K562 (cell line): ENCODE results near the gene VWA1. TPM values are rescaled to one million over a fixed set of nuclear protein-coding genes. Genes with fewer than 3 reads are reported as not detected.
A peak's percentile ranks its signal among the peaks of the same experiment; 100 is the strongest.

ENCODE experiments used
- ARNT ChIP-seq, 2 experiments: fragments of 450-650 bp; IDR thresholded peaks; 2 replicates each; pipeline ENCODE4 v1.6.1; 2016; ENCODE audit warnings: mild to moderate bottlenecking in 1 of 2
- CREB1 ChIP-seq, 2 experiments: sonication (generic) in 1 of 2; formaldehyde crosslinking in 1 of 2; IDR thresholded peaks; 2 replicates each; pipeline versions ENCODE4 v1.6.1 to v1.8.0; 2012 to 2022; ENCODE audit warnings: inconsistent platforms in 1 of 2, mild to moderate bottlenecking in 1 of 2, missing genetic modification reagents in 1 of 2, moderate library complexity in 1 of 2
- FOXJ3 ChIP-seq: sonication (generic); formaldehyde crosslinking; IDR thresholded peaks from 2 replicates; pipeline ENCODE4 v1.4.0; 2020; ENCODE audit warnings: mild to moderate bottlenecking, missing genetic modification reagents
- ILK ChIP-seq: fragments of 450-650 bp; IDR thresholded peaks from 2 replicates; pipeline ENCODE4 v1.6.1; 2016; ENCODE audit warnings: missing genetic modification characterization, low read depth, mild to moderate bottlenecking, missing compliant biosample characterization, moderate library complexity, borderline replicate concordance
- JUN ChIP-seq, 2 experiments: sonication (generic) in 1 of 2; formaldehyde crosslinking in 1 of 2; IDR thresholded peaks; 2 replicates each; pipeline versions ENCODE4 v1.6.1 to v1.8.0; 2012 to 2022; ENCODE audit warnings: borderline replicate concordance in 2 of 2, mild to moderate bottlenecking in 2 of 2, improper control_type of control experiment in 1 of 2, low read depth in 1 of 2, low read length in 1 of 2, missing genetic modification reagents in 1 of 2
- MBD2 ChIP-seq: sonication (generic); IDR thresholded peaks from 2 replicates; pipeline ENCODE4 v1.6.1; 2016; ENCODE audit warnings: low read depth, borderline replicate concordance
- MTA3 ChIP-seq: fragments of 450-650 bp; formaldehyde crosslinking; IDR thresholded peaks from 2 replicates; pipeline ENCODE4 v1.6.1; 2017; ENCODE audit warnings: mild to moderate bottlenecking, borderline replicate concordance
- MYBL2 ChIP-seq, 2 experiments: fragments of 450-650 bp in 1 of 2; sonication (generic) in 1 of 2; formaldehyde crosslinking in 1 of 2; IDR thresholded peaks; 2 replicates each; pipeline versions ENCODE4 v1.6.1 to v1.8.1; 2017 to 2022; ENCODE audit warnings: borderline replicate concordance in 1 of 2, inconsistent platforms in 1 of 2, low read depth in 1 of 2, mild to moderate bottlenecking in 1 of 2, missing genetic modification reagents in 1 of 2, moderate library complexity in 1 of 2
- POLR2G ChIP-seq: fragments of 200-400 bp; formaldehyde crosslinking; IDR thresholded peaks from 2 replicates; pipeline ENCODE4 v1.6.1; 2017; ENCODE audit warnings: low read depth, mild to moderate bottlenecking, antibody characterized with exemption, low read length, moderate library complexity
- RBFOX2 ChIP-seq: fragments of 200-400 bp; formaldehyde crosslinking; IDR thresholded peaks from 2 replicates; pipeline ENCODE4 v1.6.1; 2017; ENCODE audit warnings: low read depth, mild to moderate bottlenecking, low read length, moderate library complexity
- SAFB ChIP-seq: fragments of 200-400 bp; formaldehyde crosslinking; IDR thresholded peaks from 2 replicates; pipeline ENCODE4 v1.6.1; 2017; ENCODE audit warnings: low read depth, low read length, borderline replicate concordance
- STAT5A ChIP-seq: IDR thresholded peaks from 2 replicates; pipeline ENCODE4 v1.6.1; 2012; ENCODE audit warnings: low read length, inconsistent platforms, borderline replicate concordance
- ZBTB1 ChIP-seq: sonication (generic); formaldehyde crosslinking; IDR thresholded peaks from 2 replicates; pipeline ENCODE4 v1.8.1; 2023; ENCODE audit warnings: missing genetic modification reagents, low read depth, mild to moderate bottlenecking, borderline replicate concordance
- ZFX ChIP-seq: sonication (generic); formaldehyde crosslinking; IDR thresholded peaks from 2 replicates; pipeline ENCODE4 v1.8.0; 2022; ENCODE audit warnings: mild to moderate bottlenecking, missing genetic modification reagents, moderate library complexity
- ZNF584 ChIP-seq: fragments of 200-800 bp; sonication (Bioruptor generic); IDR thresholded peaks from 2 replicates; pipeline ENCODE4 v1.6.1; 2016; ENCODE audit warnings: low read depth, mild to moderate bottlenecking, missing genetic modification characterization, missing compliant biosample characterization
- polyA plus RNA-seq, 8 experiments: library from polyadenylated mRNA; depleted of rRNA in 4 of 8; stranded (reverse) in 5 of 8; unstranded in 3 of 8; fragments of >200 nt; fragmentation: Nextera tagmentation in 2 of 8; fragmentation: Illumina TruSeq in 1 of 8; extraction: Ambion mirVana in 2 of 8; extraction: Trizol in 1 of 8; gene quantifications; 2 replicates each; pipeline versions ENCODE4 v1.2.1 to v1.2.3, GENCODE V29; 2011 to 2014; ENCODE audit warnings: inconsistent platforms in 1 of 8, missing spikeins in 1 of 8
- total RNA-seq, 7 experiments: library from RNA; depleted of rRNA in 6 of 7; stranded (reverse); fragments of >200 nt in 6 of 7; fragmentation: Illumina TruSeq in 2 of 7; extraction: Trizol in 2 of 7; gene quantifications; 2 replicates each; pipeline versions ENCODE4 v1.2.1 to v1.2.3, GENCODE V29; 2011 to 2021; ENCODE audit warnings: low replicate concordance in 1 of 7
- TF ChIP-seq, protein P1 (sequence below): fragments of 450-650 bp; IDR thresholded peaks from 2 replicates; pipeline ENCODE4 v1.6.1; 2016; ENCODE audit warnings: borderline replicate concordance
- TF ChIP-seq, protein P2 (sequence below): fragments of 200-800 bp; sonication (Bioruptor generic); IDR thresholded peaks from 2 replicates; pipeline ENCODE4 v1.6.1; 2017; ENCODE audit warnings: missing genetic modification characterization, missing compliant biosample characterization
- TF ChIP-seq, protein P3 (sequence below): sonication (generic); formaldehyde crosslinking; IDR thresholded peaks from 2 replicates; pipeline ENCODE4 v1.9.0; 2022; ENCODE audit warnings: mild to moderate bottlenecking, missing genetic modification reagents
- TF ChIP-seq, protein P4 (sequence below), 2 experiments: fragments of 450-650 bp; IDR thresholded peaks; 2 replicates each; pipeline ENCODE4 v1.6.1; 2016

The VWA1 gene
- total and polyA plus RNA-seq, 9 of the 15 experiments (the other 6 are each of a cell fraction or from before 2014, with no cell fraction given) = 0.01 to 6.4 (median 0.85) TPM

DNA sequence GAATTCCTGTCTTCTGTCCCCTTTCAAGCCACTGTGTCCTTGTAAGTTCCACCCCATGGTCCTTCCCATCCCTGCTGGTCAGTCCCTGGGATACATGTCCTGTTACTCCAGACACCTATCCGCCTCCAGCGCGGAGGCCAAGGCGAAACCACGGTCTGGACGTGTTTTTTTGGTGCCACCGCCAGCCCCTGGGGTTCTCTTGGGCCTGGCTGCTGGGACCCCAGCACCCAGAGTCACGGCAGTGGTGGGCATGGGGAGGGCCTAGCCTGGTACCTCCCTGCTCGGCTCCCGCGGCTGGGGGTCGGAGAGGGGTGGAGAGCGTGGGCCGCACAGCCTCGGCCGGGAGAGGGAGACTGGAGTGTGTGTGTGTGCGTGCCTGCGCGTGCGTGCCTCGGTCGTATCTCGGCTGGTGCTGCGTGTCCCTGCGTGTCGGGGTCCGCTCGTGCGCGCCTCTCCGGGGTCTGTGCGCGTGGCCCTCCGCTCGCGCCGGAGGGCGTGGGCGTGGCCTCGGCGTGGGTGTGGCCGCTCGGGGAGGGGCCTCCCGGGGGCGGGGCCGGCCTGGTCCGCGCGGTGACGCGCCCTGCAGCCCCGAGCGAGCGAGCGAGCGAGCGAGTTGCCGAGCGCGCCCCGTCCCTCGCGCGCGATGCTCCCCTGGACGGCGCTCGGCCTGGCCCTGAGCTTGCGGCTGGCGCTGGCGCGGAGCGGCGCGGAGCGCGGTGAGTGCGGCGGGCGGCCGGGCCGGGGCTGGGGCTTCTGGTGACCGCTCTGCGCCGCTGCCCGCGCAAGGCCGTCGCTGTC, at the start of gene VWA1 (continued):
- TF ChIP-seq, protein P1, sequence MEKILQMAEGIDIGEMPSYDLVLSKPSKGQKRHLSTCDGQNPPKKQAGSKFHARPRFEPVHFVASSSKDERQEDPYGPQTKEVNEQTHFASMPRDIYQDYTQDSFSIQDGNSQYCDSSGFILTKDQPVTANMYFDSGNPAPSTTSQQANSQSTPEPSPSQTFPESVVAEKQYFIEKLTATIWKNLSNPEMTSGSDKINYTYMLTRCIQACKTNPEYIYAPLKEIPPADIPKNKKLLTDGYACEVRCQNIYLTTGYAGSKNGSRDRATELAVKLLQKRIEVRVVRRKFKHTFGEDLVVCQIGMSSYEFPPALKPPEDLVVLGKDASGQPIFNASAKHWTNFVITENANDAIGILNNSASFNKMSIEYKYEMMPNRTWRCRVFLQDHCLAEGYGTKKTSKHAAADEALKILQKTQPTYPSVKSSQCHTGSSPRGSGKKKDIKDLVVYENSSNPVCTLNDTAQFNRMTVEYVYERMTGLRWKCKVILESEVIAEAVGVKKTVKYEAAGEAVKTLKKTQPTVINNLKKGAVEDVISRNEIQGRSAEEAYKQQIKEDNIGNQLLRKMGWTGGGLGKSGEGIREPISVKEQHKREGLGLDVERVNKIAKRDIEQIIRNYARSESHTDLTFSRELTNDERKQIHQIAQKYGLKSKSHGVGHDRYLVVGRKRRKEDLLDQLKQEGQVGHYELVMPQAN = peak; percentile 48; the same call in 1 of the 2 replicates
- TF ChIP-seq ILK (tag) = no peak
- TF ChIP-seq JUN (IDR thresholded peaks at IDR 0.05; ENCODE audit: borderline replicate concordance, low read depth, low read length) = no peak
- no peak for TF ChIP-seq JUN (CRISPR knock-in tag; IDR thresholded peaks at IDR 0.05; ENCODE audit: borderline replicate concordance)
- TF ChIP-seq MTA3 = peak; percentile 84; the same call in 1 of the 2 replicates
- peak; percentile 80 for TF ChIP-seq ZBTB1 (CRISPR knock-in tag)
- no peak for TF ChIP-seq FOXJ3 (CRISPR knock-in tag)
- TF ChIP-seq, protein P2, sequence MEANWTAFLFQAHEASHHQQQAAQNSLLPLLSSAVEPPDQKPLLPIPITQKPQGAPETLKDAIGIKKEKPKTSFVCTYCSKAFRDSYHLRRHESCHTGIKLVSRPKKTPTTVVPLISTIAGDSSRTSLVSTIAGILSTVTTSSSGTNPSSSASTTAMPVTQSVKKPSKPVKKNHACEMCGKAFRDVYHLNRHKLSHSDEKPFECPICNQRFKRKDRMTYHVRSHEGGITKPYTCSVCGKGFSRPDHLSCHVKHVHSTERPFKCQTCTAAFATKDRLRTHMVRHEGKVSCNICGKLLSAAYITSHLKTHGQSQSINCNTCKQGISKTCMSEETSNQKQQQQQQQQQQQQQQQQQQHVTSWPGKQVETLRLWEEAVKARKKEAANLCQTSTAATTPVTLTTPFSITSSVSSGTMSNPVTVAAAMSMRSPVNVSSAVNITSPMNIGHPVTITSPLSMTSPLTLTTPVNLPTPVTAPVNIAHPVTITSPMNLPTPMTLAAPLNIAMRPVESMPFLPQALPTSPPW = peak; percentile 23; the same call in 1 of the 2 replicates
- peak; percentile 74 for TF ChIP-seq POLR2G
- TF ChIP-seq, protein P3, sequence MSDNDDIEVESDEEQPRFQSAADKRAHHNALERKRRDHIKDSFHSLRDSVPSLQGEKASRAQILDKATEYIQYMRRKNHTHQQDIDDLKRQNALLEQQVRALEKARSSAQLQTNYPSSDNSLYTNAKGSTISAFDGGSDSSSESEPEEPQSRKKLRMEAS (CRISPR knock-in tag) = peak; percentile 59
- TF ChIP-seq RBFOX2 = peak; percentile 56
- TF ChIP-seq STAT5A = no peak
- TF ChIP-seq ARNT (IDR thresholded peaks at IDR 0.05) = no peak
- peak; percentile 30; the same call in 1 of the 2 replicates for TF ChIP-seq CREB1 (IDR thresholded peaks at IDR 0.05)
- TF ChIP-seq CREB1 (CRISPR knock-in tag; IDR thresholded peaks at IDR 0.05) = 0 out of 2 replicates have a peak, but pooled peaks have one; percentile 16
- no peak; the same call in 1 of the 2 replicates for TF ChIP-seq ZFX (CRISPR knock-in tag)
- TF ChIP-seq, protein P4, sequence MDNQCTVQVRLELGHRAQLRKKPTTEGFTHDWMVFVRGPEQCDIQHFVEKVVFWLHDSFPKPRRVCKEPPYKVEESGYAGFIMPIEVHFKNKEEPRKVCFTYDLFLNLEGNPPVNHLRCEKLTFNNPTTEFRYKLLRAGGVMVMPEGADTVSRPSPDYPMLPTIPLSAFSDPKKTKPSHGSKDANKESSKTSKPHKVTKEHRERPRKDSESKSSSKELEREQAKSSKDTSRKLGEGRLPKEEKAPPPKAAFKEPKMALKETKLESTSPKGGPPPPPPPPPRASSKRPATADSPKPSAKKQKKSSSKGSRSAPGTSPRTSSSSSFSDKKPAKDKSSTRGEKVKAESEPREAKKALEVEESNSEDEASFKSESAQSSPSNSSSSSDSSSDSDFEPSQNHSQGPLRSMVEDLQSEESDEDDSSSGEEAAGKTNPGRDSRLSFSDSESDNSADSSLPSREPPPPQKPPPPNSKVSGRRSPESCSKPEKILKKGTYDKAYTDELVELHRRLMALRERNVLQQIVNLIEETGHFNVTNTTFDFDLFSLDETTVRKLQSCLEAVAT (IDR thresholded peaks at IDR 0.05) = peak in 1 of 2 experiments; percentile 83; a peak in 1 of 4 replicates
- TF ChIP-seq MBD2 = 0 out of 2 replicates have a peak, but pooled peaks have one; percentile 20
- TF ChIP-seq ZNF584 (CRISPR knock-in tag) = no peak
- peak; percentile 68 for TF ChIP-seq SAFB
- no peak for TF ChIP-seq MYBL2 (IDR thresholded peaks at IDR 0.05; ENCODE audit: low read depth)
- no peak for TF ChIP-seq MYBL2 (CRISPR knock-in tag; IDR thresholded peaks at IDR 0.05; ENCODE audit: borderline replicate concordance)
